ENCODE data around the gene MOB3A. TPM values are rescaled to one million over a fixed set of nuclear protein-coding genes. Genes with fewer than 3 reads are reported as not detected.

Gene MOB3A
- total and polyA plus RNA-seq, 2 of the 13 experiments (the other 11 are each of a cell fraction or from before 2014, with no cell fraction given), result 3.5 to 17.8 TPM

DNA sequence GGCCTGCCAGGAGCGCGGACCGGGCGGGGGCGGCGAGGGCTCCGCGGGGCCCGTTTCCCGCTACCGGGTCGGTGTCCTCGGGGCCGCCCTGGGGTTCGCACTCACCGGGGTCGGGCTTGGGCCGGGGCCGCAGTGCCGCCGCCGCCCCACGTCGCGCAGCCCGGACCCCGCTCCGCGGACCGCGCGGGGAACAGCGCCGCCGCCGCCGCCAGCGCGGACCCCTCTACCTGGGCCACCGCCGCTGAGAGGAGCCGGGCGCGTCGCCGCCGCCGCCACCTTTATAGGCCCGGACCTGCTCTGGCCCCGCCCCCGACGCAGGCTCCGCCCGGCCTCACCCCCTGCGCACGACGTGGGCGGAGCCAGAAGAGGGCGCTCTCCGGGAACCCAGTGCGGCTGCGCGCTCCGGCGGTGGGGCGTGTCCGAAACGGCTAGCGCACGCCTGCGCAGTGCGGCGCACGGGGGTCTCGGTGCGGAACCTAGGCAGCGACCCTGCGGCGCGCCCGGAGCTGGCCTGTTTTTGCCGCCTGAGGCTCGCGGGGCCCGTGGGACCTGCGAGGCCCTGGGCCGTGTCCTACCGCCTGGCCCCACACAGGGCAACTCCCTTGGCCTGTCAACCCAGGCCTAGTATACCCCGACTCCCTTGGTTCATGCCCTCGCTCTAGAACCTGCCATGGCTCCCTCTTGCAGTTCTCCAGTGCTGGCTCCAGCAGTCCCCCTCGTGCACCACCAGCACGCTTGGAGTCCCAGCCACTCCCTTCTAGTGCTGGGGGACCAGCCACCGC lies 44.9 kb downstream of the MOB3A start, which contains the start of gene MKNK2 (continued):
- 0 out of 2 replicates have a peak, but pooled peaks have one; percentile 42 for TF ChIP-seq SIN3A (IDR thresholded peaks at IDR 0.05; ENCODE audit: borderline replicate concordance, low read depth, low read length)
- no peak for TF ChIP-seq ZNF773 (CRISPR knock-in tag; IDR thresholded peaks at IDR 0.05; ENCODE audit: borderline replicate concordance)
- TF ChIP-seq HOXA3 (CRISPR knock-in tag; IDR thresholded peaks at IDR 0.05), result peak; percentile 29
- TF ChIP-seq IKZF4 (CRISPR knock-in tag; IDR thresholded peaks at IDR 0.05; ENCODE audit: borderline replicate concordance, low read depth, not compliant biosample characterization), result peak; percentile 79
- TF ChIP-seq CCDC6 (CRISPR knock-in tag; IDR thresholded peaks at IDR 0.05), result peak; percentile 48
- peak; percentile 29; the same call in 1 of the 2 replicates for TF ChIP-seq YEATS4 (CRISPR knock-in tag; IDR thresholded peaks at IDR 0.05; ENCODE audit: borderline replicate concordance)
- TF ChIP-seq ZNF614 (CRISPR knock-in tag; IDR thresholded peaks at IDR 0.05; ENCODE audit: borderline replicate concordance), result peak; percentile 51; the same call in 1 of the 2 replicates
- peak; percentile 77; the same call in 1 of the 2 replicates for TF ChIP-seq NR0B2 (CRISPR knock-in tag; IDR thresholded peaks at IDR 0.05)
- no peak for TF ChIP-seq ZSCAN29 (CRISPR knock-in tag; conservative IDR thresholded peaks at IDR 0.05)
- TF ChIP-seq STAT6 (CRISPR knock-in tag; IDR thresholded peaks at IDR 0.05; ENCODE audit: borderline replicate concordance), result 0 out of 2 replicates have a peak, but pooled peaks have one; percentile 56
- 0 out of 2 replicates have a peak, but pooled peaks have one; percentile 8 for TF ChIP-seq ELF3 (CRISPR knock-in tag; IDR thresholded peaks at IDR 0.05)
- TF ChIP-seq ZNF703 (CRISPR knock-in tag; IDR thresholded peaks at IDR 0.05; ENCODE audit: borderline replicate concordance), result peak; percentile 26; the same call in 1 of the 2 replicates
- TF ChIP-seq PHF8 (CRISPR knock-in tag; IDR thresholded peaks at IDR 0.05), result peak; percentile 61
- TF ChIP-seq ZFY (CRISPR knock-in tag; IDR thresholded peaks at IDR 0.05), result peak; percentile 75
- peak; percentile 46; the same call in 1 of the 2 replicates for TF ChIP-seq KDM2A (CRISPR knock-in tag; IDR thresholded peaks at IDR 0.05; ENCODE audit: borderline replicate concordance, low read depth)
- peak; percentile 67; the same call in 1 of the 2 replicates for TF ChIP-seq NRL (CRISPR knock-in tag; IDR thresholded peaks at IDR 0.05; ENCODE audit: borderline replicate concordance)
- TF ChIP-seq HNF4G (IDR thresholded peaks at IDR 0.05; ENCODE audit: borderline replicate concordance, low read depth, low read length), result peak; percentile 14; the same call in 1 of the 2 replicates
- peak; percentile 31; the same call in 1 of the 2 replicates for TF ChIP-seq HNF4G (CRISPR knock-in tag; IDR thresholded peaks at IDR 0.05; ENCODE audit: borderline replicate concordance, low read depth)
- TF ChIP-seq ZKSCAN8 (CRISPR knock-in tag; IDR thresholded peaks at IDR 0.05; ENCODE audit: borderline replicate concordance), result no peak
- TF ChIP-seq BRF2 (CRISPR knock-in tag; IDR thresholded peaks at IDR 0.05), result no peak
- peak; percentile 84 for TF ChIP-seq KDM5B (CRISPR knock-in tag; IDR thresholded peaks at IDR 0.05; ENCODE audit: borderline replicate concordance)
- no peak for TF ChIP-seq FUBP1 (CRISPR knock-in tag; IDR thresholded peaks at IDR 0.05; ENCODE audit: borderline replicate concordance)

All from HepG2 (cell line).